HG02852 (cell line): ENCODE measurements around the gene ADAM11.

Source experiments
- ATAC-seq: cut with Tn5 transposase; IDR thresholded peaks from one replicate; pipeline ENCODE4 v1.9.1; 2021; ENCODE audit warnings: mild to moderate bottlenecking, moderate library complexity; ENCODE audit not compliant: unreplicated experiment

ADAM11 gene

DNA sequence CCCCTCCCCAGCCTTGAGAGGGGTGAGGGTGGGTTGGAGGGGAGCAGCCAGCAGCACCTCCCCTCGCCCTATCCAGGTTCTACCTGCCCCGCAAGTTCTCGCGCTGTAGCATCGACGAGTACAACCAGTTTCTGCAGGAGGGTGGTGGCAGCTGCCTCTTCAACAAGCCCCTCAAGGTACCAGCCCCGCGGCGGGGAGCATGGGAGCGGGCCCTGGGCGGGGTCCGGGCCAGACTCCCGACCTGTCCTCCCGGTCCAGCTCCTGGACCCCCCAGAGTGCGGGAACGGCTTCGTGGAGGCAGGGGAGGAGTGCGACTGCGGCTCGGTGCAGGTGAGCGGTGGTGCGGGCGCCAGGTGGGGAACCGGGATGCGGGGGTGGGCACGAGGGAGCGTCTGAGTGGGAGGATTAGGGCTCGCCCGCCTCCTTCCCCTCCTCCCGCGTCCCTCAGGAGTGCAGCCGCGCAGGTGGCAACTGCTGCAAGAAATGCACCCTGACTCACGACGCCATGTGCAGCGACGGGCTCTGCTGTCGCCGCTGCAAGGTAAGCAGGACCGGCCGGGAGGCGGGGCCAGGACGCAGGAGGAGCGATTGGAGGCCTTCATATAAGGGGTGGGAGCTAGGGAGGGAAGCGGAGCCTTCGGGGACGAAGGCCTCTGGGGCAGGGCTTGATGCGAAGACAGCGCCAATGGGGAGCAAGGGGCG lies 16.5 kb downstream of the ADAM11 start:
- ATAC-seq = peak; percentile 83

DNA sequence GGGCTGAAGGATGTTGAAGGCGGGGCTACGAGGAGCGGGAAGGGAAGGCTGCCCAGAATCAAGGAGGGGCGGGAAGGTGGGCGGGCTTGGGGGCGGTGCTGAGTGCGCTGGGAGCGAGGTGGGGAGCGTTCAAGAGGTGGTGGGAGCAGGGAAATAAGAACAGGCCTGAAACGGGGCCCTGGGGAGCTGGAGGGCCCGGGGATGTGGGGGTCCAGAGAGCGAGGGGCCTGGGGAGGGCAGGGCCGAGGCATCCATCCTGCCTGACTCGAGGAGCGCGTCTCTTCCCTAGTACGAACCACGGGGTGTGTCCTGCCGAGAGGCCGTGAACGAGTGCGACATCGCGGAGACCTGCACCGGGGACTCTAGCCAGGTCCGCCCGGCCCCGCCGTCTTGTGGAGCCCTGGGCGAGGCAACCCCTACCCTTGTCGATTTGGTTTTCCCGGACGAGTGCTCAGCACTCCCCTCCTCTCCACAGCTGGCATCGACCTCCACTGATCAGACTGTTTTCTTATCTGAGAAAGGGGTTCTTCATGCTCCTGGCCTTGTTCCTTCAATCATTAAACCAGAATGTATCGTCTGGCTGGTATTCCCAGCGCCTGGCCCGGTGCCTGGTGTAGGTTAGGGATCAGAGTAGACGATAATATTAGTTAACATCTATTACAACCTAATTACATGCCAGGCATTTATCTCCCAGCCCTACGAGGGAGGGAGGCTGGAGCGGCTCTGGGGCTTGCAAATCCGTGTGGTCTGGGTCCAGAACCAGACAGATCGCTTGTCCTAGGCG lies 17.2 kb downstream of the ADAM11 start:
- ATAC-seq = peak; percentile 2

GRCh38 chr17:44776628-44777393 lies 18.0 kb downstream of the ADAM11 start:
- ATAC-seq = no peak

GRCh38 chr17:44777394-44778348 lies 18.9 kb downstream of the ADAM11 start:
- no peak for ATAC-seq

DNA sequence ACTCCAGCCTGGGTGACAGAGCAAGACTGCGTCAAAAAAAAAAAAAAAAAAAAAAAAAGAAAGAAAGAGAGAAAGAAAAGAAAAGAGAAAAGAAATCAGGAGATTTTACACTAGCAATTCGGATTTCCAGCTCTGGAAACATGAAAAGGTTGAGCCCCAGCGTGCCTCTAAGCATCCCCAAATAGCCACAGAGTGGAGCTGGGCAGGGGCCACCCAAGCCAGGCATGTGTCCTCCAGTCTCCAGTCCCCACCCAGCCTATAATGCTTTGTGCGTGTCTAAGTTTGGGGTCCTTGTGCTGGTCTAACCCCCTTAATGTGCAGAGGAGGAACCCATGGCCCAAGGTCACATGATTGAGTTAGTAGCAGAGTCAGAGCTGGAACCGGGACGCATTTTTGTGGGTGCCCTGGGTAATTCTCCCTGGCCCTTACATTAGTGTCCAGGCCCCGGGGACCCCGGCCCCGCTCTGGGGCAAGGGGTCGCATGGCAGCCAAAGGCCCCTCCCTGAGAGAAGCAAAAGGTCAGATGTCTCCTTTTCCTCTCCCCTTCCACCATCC lies 19.9 kb downstream of the ADAM11 start:
- ATAC-seq = no peak

GRCh38 chr17:44779211-44780025 lies 20.6 kb downstream of the ADAM11 start:
- ATAC-seq = peak; percentile 28

DNA sequence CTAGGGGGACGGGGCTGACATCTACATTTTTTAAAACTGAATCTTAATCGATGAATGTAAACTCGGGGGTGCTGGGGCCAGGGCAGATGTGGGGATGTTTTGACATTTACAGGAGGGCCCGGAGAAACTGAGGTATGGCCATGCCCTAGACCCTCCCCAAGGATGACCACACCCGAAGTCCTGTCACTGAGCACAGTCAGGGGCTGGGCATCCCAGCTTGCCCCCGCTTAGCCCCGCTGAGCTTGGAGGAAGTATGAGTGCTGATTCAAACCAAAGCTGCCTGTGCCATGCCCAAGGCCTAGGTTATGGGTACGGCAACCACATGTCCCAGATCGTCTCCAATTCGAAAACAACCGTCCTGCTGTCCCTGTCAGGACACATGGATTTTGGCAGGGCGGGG lies 21.4 kb downstream of the ADAM11 start:
- no peak for ATAC-seq

- ATAC-seq = no peak
These were observed 22.2 kb downstream of the ADAM11 start for GRCh38 chr17:44780845-44781480.

- ATAC-seq = no peak
These were observed 22.9 kb downstream of the ADAM11 start for GRCh38 chr17:44781551-44782325.

- no peak for ATAC-seq
These were observed 23.6 kb downstream of the ADAM11 start for GRCh38 chr17:44782326-44782850.

DNA sequence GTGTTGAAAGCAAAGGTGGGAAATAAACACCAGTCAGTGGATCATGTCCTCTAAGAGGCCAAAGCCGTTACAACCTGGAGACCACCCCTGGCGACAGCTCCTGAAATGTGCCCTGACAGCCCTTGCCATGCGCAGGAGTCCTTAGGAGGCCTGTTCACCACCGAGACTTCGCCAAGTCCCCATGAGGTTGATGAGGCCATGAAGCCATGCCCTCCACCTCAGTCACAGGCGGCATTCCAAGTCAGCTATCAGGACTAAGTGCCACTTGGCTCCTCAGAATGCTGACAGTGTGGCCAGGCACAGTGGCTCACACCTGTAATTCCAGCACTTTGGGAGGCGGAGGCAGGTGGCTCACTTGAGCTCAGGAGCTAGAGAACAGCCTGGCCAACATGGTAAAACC lies 27.1 kb downstream of the ADAM11 start:
- ATAC-seq = no peak

DNA sequence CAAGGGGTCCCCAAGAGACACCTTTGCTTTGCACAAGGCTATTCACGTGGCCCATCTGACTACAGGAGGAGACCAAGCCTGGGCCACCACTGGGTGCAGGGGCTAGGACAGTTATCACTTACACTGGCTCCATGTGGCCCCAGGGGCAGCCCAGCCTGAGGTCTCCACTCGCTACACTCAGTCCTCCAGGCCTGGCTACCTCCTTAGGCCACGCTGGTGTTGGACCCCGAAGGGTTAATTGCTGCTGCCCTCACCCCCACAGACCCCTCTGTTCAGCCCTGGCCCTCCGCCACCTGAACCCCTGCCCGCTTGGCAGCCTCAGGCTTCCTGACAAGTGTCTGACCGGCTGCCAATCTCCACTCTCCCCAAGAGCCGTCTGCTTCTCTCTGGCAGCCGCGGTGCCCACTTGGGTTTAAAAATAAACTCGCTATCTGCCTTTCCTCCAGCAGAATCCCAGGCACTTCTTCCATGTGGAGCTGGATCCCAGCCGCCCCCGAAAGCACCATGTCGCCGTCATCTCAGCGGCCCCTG lies 27.8 kb downstream of the ADAM11 start:
- ATAC-seq = no peak

- ATAC-seq = no peak
These were observed 28.6 kb downstream of the ADAM11 start for GRCh38 chr17:44787271-44787940.

GRCh38 chr17:44788139-44788538 lies 29.4 kb downstream of the ADAM11 start:
- ATAC-seq = no peak

GRCh38 chr17:44792276-44792675 lies 33.5 kb downstream of the ADAM11 start:
- no peak for ATAC-seq

- no peak for ATAC-seq
These were observed 35.4 kb downstream of the ADAM11 start for GRCh38 chr17:44793885-44794842.
